Sigmoid colon (tissue), 7 donors: Measurements from ENCODE around the gene ANKDD1B. TPM values are rescaled to one million over a fixed set of nuclear protein-coding genes. Genes with fewer than 3 reads are reported as not detected.
"Not testable (repeated sequence)": the region's sequence is repeated elsewhere in the genome, so short reads cannot be mapped to it uniquely, and the experiment has no call there.

Experiments
- DNase-seq: peaks from one replicate; pipeline ENCODE4 v3.0.0-alpha.2; 2019
- H3K27ac ChIP-seq, 4 donors: fragments of 200-600 bp; sonication (generic); one replicate each; pipeline ENCODE4 v1.5.1; 2016 to 2019; ENCODE audit warnings: mild to moderate bottlenecking in 1 of 4
- H3K27me3 ChIP-seq, 3 donors: fragments of 200-600 bp; sonication (generic); one replicate each; pipeline ENCODE4 v1.5.1; 2019; ENCODE audit warnings: mild to moderate bottlenecking in 1 of 3
- H3K36me3 ChIP-seq, 4 donors: fragments of 200-600 bp; sonication (generic); one replicate each; pipeline ENCODE4 v1.5.1; 2016 to 2019
- H3K4me1 ChIP-seq, 4 donors: fragments of 200-600 bp; sonication (generic); one replicate each; pipeline ENCODE4 v1.5.1; 2017 to 2019
- H3K4me3 ChIP-seq, 4 donors: fragments of 200-600 bp; sonication (generic); one replicate each; pipeline ENCODE4 v1.5.1; 2017 to 2019; ENCODE audit warnings: mild to moderate bottlenecking in 2 of 4, moderate library complexity in 1 of 4
- H3K9me3 ChIP-seq, 4 donors: fragments of 200-600 bp in 3 of 4; sonication (generic) in 3 of 4; one replicate each; pipeline versions ENCODE4 v1.5.1 to v1.6.1; 2013 to 2019
- EP300 ChIP-seq, 4 donors: sonication (generic); formaldehyde crosslinking; IDR thresholded peaks; one replicate each; pipeline ENCODE4 v1.6.1; 2017; ENCODE audit warnings: antibody characterized with exemption in 4 of 4
- POLR2A ChIP-seq, 2 donors: fragments of 450-650 bp; IDR thresholded peaks; one replicate each; pipeline ENCODE4 v1.6.1; 2016; ENCODE audit warnings: antibody characterized with exemption in 2 of 2, mild to moderate bottlenecking in 2 of 2, moderate library complexity in 2 of 2
- POLR2AphosphoS5 ChIP-seq, 4 donors: sonication (generic); formaldehyde crosslinking; IDR thresholded peaks; one replicate each; pipeline ENCODE4 v1.6.1; 2017; ENCODE audit warnings: antibody characterized with exemption in 4 of 4
- WGBS, 2 donors: extraction: QIAGEN DNeasy Blood & Tissue Kit; methylation state at CpG; one replicate each; pipeline ENCODE4 v1.1.7; 2013; 5-methylcytosine and 5-hydroxymethylcytosine counted together
- intact Hi-C: fragments of 100-400 bp; cut with DNase I; formaldehyde crosslinking; loops from one replicate; pipeline ENCODE4 v1.15.1; 2023
- polyA plus RNA-seq, 3 donors: library from polyadenylated mRNA; stranded (reverse); fragments of 200-250 nt; gene quantifications; one replicate each; pipeline ENCODE4 v1.2.3, GENCODE V29; 2013
- total RNA-seq, 4 donors: library from RNA; depleted of rRNA; stranded (reverse); fragments of >200 nt; gene quantifications; one replicate each; pipeline ENCODE4 v1.1.0, GENCODE V29; 2016
- TF ChIP-seq, protein P1 (sequence below), 4 experiments: fragments of 450-650 bp in 3 of 4; fragments of 200-600 bp in 1 of 4; IDR thresholded peaks; one replicate each; pipeline ENCODE4 v1.5.1; 2016 to 2019; ENCODE audit warnings: antibody characterized with exemption in 4 of 4, mild to moderate bottlenecking in 3 of 4, moderate library complexity in 2 of 4
- donor health status: healthy with polysubstance abuse.
- donor health status: Bipolar disorder and iron deficiency.
- donor health status: healthy.

ANKDD1B gene
- total and polyA plus RNA-seq, 7 donors = 0.36 to 3.0 (median 1.8) TPM; not detected in 2

DNA sequence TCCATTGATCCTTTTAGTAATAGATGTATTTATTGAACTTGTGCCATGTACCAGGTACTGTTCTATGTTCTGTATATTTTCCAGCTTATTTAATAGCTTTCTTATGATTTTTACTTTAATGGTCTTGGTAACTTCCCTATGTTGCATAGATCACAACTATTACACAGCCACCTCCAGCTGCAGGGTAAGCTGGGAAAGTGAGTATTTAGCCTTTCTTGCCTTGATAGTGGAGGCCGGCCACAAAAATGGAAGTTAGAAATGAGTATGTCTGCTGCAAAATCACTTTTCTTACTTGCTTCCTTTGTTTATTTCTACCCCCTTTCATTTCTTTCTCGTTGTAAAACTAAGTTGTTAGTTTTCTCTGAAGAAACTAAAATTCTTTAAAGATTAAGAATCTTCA is 43.1 kb upstream of the ANKDD1B start:
- no peak overlapping the region for H3K4me3 ChIP-seq
- TF ChIP-seq EP300 (IDR thresholded peaks at IDR 0.05) (no peak), POLR2AphosphoS5 (IDR thresholded peaks at IDR 0.05) (no peak)
- TF ChIP-seq, protein P1, sequence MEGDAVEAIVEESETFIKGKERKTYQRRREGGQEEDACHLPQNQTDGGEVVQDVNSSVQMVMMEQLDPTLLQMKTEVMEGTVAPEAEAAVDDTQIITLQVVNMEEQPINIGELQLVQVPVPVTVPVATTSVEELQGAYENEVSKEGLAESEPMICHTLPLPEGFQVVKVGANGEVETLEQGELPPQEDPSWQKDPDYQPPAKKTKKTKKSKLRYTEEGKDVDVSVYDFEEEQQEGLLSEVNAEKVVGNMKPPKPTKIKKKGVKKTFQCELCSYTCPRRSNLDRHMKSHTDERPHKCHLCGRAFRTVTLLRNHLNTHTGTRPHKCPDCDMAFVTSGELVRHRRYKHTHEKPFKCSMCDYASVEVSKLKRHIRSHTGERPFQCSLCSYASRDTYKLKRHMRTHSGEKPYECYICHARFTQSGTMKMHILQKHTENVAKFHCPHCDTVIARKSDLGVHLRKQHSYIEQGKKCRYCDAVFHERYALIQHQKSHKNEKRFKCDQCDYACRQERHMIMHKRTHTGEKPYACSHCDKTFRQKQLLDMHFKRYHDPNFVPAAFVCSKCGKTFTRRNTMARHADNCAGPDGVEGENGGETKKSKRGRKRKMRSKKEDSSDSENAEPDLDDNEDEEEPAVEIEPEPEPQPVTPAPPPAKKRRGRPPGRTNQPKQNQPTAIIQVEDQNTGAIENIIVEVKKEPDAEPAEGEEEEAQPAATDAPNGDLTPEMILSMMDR (IDR thresholded peaks at IDR 0.05) = no peak
- WGBS, 2 donors = 76 to 87% methylated on average over 2 of the region's 2 CpGs
- H3K27me3 ChIP-seq = no peaks in the 10 kb centered on the region
- no peak for DNase-seq
- no peaks in the 10 kb centered on the region for H3K9me3 ChIP-seq
- H3K36me3 ChIP-seq = peaks cover 0 to 6% (median 0%) of the 10 kb centered on the region in 4 donors
- H3K27ac ChIP-seq = peak overlapping the region in 2 of 4 donors; percentile 69 to 75
- intact Hi-C loops = loop anchor here (5.0 kb wide), 1 partner anchor 56 kb away; the partner anchor contains the start of genes CERT1 and POLK
- H3K4me1 ChIP-seq = peaks cover 0 to 30% (median 25%) of the 10 kb centered on the region in 4 donors

DNA sequence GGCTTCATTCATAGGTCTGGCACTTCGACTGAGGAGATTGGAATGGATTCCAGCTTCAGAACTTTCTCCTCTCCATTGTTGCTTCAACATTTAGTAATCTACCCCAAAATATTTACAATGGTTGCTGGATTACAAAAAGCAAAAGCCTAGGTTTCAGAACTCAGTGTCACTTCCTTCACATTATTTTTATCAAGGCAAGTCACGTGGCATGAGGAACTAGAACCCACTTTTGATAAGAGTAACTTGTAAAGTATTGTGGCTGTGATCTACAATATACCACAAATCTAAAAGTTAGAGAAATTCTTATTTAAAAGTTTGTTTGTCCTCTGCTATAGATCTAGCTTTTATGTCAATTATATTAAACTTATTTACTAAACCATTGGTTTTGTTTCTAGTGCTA is 39.7 kb upstream of the ANKDD1B start:
- H3K27me3 ChIP-seq = no peaks in the 10 kb centered on the region
- intact Hi-C loops = no loop called here
- H3K4me3 ChIP-seq = no peak overlapping the region
- peaks cover 0 to 8% (median 0%) of the 10 kb centered on the region in 4 donors for H3K36me3 ChIP-seq
- 66 to 87% methylated on average over 2 of the region's 2 CpGs for WGBS, 2 donors
- TF ChIP-seq POLR2AphosphoS5 (IDR thresholded peaks at IDR 0.05) (no peak), POLR2A (IDR thresholded peaks at IDR 0.05) (no peak), EP300 (IDR thresholded peaks at IDR 0.05) (no peak)
- TF ChIP-seq, protein P1 (IDR thresholded peaks at IDR 0.05) = no peak
- H3K27ac ChIP-seq = no peak overlapping the region
- no peaks in the 10 kb centered on the region for H3K9me3 ChIP-seq
- no peak for DNase-seq
- H3K4me1 ChIP-seq = peaks cover 0 to 22% (median 18%) of the 10 kb centered on the region in 4 donors

DNA sequence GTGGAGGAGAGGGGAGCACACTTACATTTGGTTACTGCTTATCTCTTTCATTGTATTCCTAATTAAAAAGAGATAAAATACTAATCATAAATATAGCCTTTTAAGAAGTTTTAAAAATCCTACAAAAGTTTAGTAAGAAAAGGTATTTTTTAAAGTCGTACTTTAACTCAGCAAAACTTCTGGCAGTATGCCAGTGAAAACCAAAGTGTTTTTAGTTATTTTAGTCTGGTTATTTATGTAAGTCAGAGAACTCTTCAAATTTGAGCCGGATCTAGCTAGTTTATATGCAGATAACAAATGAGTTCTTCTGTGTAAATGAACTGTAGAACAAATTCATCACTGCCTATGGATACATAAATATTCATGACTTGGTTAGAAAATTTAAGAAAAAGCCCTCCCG is 36.5 kb upstream of the ANKDD1B start:
- no peak for TF ChIP-seq POLR2AphosphoS5 (IDR thresholded peaks at IDR 0.05)
- no peak for TF ChIP-seq EP300 (IDR thresholded peaks at IDR 0.05)
- TF ChIP-seq, protein P1 (IDR thresholded peaks at IDR 0.05) = no peak
- no peak for TF ChIP-seq POLR2A (IDR thresholded peaks at IDR 0.05)
- intact Hi-C loops = no loop called here
- Histone ChIP-seq H3K27ac (no peak overlapping the region), H3K27me3 (no peaks in the 10 kb centered on the region), H3K4me3 (no peak overlapping the region), H3K4me1 (peaks cover 0 to 4% (median 0%) of the 10 kb centered on the region in 4 donors), H3K36me3 (peaks cover 0 to 21% (median 0%) of the 10 kb centered on the region in 4 donors), H3K9me3 (no peaks in the 10 kb centered on the region)
- DNase-seq = no peak
- 49 to 81% methylated on average over 3 of the region's 3 CpGs for whole genome bisulfite sequencing, 2 donors

DNA sequence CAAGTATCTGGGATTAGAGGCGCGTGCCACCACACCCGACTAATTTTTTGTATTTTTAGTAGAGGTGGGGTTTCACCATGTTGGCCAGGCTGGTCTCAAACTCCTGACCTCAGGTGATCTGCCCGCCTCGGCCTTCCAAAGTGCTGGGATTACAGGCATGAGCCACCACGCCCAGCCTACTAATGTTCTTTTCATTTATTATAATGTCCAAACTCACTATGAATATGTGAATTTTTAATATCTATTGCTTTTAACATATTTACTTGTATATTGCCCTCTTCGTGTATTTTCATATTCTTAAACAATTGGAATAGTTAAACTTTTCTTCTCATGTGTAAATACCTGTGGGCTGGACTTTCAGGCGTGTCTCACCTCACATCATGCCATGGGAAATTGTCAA is 33.0 kb upstream of the ANKDD1B start:
- H3K4me3 ChIP-seq, H3K4me1 ChIP-seq, H3K27me3 ChIP-seq, intact Hi-C loops, H3K27ac ChIP-seq, DNase-seq, H3K9me3 ChIP-seq: not testable (repeated sequence)
- WGBS, 2 donors = 81 to 91% methylated on average over 8 of the region's 8 CpGs
- H3K36me3 ChIP-seq = peaks cover 0 to 44% (median 0%) of the 10 kb centered on the region in 4 donors

DNA sequence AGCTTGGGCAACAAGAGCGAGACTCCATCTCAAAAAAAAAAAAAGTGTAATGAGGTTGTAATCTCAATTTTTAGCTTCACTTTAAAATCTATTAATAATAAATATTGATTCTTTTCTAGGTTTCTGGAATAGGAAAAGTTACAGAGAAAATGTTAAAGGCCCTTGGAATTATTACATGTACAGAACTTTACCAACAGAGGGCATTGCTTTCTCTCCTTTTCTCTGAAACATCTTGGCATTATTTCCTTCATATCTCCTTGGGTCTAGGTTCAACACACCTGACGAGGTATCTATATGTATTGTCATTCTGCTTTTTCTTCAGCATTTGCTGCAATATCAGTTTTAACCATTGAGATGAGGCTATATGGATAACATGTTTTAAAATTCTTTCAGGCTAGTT is 26.6 kb upstream of the ANKDD1B start:
- H3K4me1 ChIP-seq = no peaks in the 10 kb centered on the region
- H3K27ac ChIP-seq = no peak overlapping the region
- peaks cover 0 to 69% (median 2%) of the 10 kb centered on the region in 4 donors for H3K36me3 ChIP-seq
- H3K27me3 ChIP-seq = no peaks in the 10 kb centered on the region
- no peak for TF ChIP-seq EP300 (IDR thresholded peaks at IDR 0.05)
- TF ChIP-seq POLR2AphosphoS5 (IDR thresholded peaks at IDR 0.05) = no peak
- TF ChIP-seq, protein P1 (IDR thresholded peaks at IDR 0.05) = no peak
- TF ChIP-seq POLR2A (IDR thresholded peaks at IDR 0.05) = no peak
- no peak for DNase-seq
- intact Hi-C loops = no loop called here
- H3K4me3 ChIP-seq = no peak overlapping the region
- WGBS, 2 donors = 61 to 84% methylated on average over 2 of the region's 2 CpGs
- H3K9me3 ChIP-seq = no peaks in the 10 kb centered on the region
